Mesendoderm (in vitro differentiated cells): ENCODE measurements around the gene HNRNPCL1.

ENCODE experiments used
- DNase-seq: peaks from one replicate; pipeline ENCODE4 v3.0.0; 2013
- H2AK5ac ChIP-seq: 2 replicates; pipeline ENCODE4 v1.6.1; 2013; ENCODE audit warnings: low read length, inconsistent platforms
- H2BK120ac ChIP-seq: 2 replicates; pipeline ENCODE4 v1.6.1; 2013; ENCODE audit warnings: low read depth, mild to moderate bottlenecking, low read length, moderate library complexity, mixed read lengths
- H2BK15ac ChIP-seq: replicated peaks from 2 replicates; pipeline ENCODE4 v1.6.1; 2013; ENCODE audit warnings: low read depth, mild to moderate bottlenecking, moderate library complexity
- H2BK5ac ChIP-seq: 2 replicates; pipeline ENCODE4 v1.6.1; 2013; ENCODE audit warnings: low read length, inconsistent platforms
- H3K18ac ChIP-seq: 2 replicates; pipeline ENCODE4 v1.6.1; 2013; ENCODE audit warnings: mild to moderate bottlenecking, low read length, mixed read lengths
- H3K23ac ChIP-seq: one replicate; pipeline ENCODE4 v1.6.1; 2013; ENCODE audit warnings: low read length
- H3K27ac ChIP-seq: 2 replicates; pipeline ENCODE4 v1.5.1; 2013; ENCODE audit warnings: low read depth, mild to moderate bottlenecking, inconsistent platforms, low read length, moderate library complexity
- H3K27me3 ChIP-seq: 2 replicates; pipeline ENCODE4 v1.6.1; 2013; ENCODE audit warnings: low read length, control low read depth, mild to moderate bottlenecking, inconsistent platforms; ENCODE audit not compliant: insufficient read depth, poor library complexity
- H3K36me3 ChIP-seq: 2 replicates; pipeline ENCODE4 v1.6.1; 2013; ENCODE audit warnings: low read length, inconsistent platforms; ENCODE audit not compliant: control insufficient read depth, insufficient read depth
- H3K4ac ChIP-seq: one replicate; pipeline ENCODE4 v1.6.1; 2013; ENCODE audit warnings: low read depth, mild to moderate bottlenecking, low read length, moderate library complexity
- H3K4me1 ChIP-seq: 2 replicates; pipeline ENCODE4 v1.6.1; 2013; ENCODE audit warnings: low read depth, low read length, inconsistent platforms; ENCODE audit not compliant: control insufficient read depth
- H3K4me2 ChIP-seq: 2 replicates; pipeline ENCODE4 v1.6.1; 2013; ENCODE audit warnings: low read length
- H3K4me3 ChIP-seq: 2 replicates; pipeline ENCODE4 v1.5.1; 2013; ENCODE audit warnings: mild to moderate bottlenecking, low read length
- H3K56ac ChIP-seq: one replicate; pipeline ENCODE4 v1.6.1; 2013; ENCODE audit warnings: low read length
- H3K79me1 ChIP-seq: 2 replicates; pipeline ENCODE4 v1.6.1; 2013; ENCODE audit warnings: low read length, inconsistent platforms
- H3K79me2 ChIP-seq: 2 replicates; pipeline ENCODE4 v1.6.1; 2013; ENCODE audit warnings: mild to moderate bottlenecking, low read length; ENCODE audit not compliant: control insufficient read depth, insufficient read depth
- H3K9ac ChIP-seq: 2 replicates; pipeline ENCODE4 v1.6.1; 2013; ENCODE audit warnings: low read length, inconsistent platforms
- H4K5ac ChIP-seq: one replicate; pipeline ENCODE4 v1.6.1; 2013; ENCODE audit warnings: low read length
- H4K8ac ChIP-seq: one replicate; pipeline ENCODE4 v1.6.1; 2013; ENCODE audit warnings: low read depth, mild to moderate bottlenecking, control low read depth, low read length, moderate library complexity
- WGBS: extraction: QIAGEN DNeasy Blood & Tissue Kit; methylation state at CpG from one replicate; pipeline ENCODE4 v1.1.7; 2013; ENCODE audit warnings: low lambda C conversion rate, missing lambda C conversion rate; ENCODE audit not compliant: insufficient coverage; ENCODE audit errors: extremely low coverage; 5-methylcytosine and 5-hydroxymethylcytosine counted together

Gene HNRNPCL1

DNA sequence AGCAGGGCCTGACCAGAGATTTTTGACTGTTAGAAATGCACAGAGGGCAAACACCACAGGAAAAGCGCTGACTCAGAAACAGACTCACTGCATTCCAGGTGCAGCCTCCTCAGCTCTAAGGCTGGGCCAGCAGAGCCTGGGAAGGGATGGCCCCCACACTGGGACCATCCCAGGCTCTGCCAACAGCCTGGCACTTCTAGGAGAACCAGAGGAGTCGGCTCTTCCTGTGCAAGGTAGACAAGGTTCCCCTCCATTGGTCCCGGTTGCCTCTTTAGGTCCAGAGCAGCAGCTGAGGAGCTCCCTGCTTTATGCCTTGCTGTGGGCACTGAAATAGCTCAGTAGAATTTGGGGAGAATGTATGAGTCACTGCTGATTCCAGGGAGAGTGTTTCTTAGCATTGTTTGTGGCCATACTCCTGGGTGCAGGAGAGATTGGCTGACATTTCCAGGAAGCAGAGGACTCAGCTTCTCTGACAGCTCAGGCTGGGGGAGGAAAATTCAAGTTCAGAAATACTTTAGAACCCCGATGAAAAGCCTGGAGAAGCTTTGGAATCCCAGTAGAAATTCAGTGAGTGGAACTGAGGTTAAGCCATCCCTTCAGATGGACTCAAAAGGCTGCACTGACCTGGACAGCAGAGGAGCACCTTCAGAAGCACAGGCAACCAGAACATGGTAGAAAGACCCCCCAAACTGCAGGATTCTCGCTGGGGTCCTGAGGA is 37.7 kb downstream of the HNRNPCL1 start:
- Histone ChIP-seq H3K9ac (no peak overlapping the region), H3K79me1 (no peaks in the 10 kb centered on the region), H3K4me2 (no peak overlapping the region), H3K27me3 (no peaks in the 10 kb centered on the region), H3K23ac (no peak overlapping the region), H2BK5ac (no peak overlapping the region), H3K4me1 (no peaks in the 10 kb centered on the region), H4K8ac (no peak overlapping the region), H2BK15ac (no peak overlapping the region), H3K79me2 (no peaks in the 10 kb centered on the region), H2BK120ac (no peak overlapping the region), H3K56ac (no peak overlapping the region), H4K5ac (no peak overlapping the region), H3K27ac (no peak overlapping the region), H3K18ac (no peak overlapping the region), H3K4me3 (no peak overlapping the region), H2AK5ac (no peak overlapping the region), H3K36me3 (no peaks in the 10 kb centered on the region), H3K4ac (no peak overlapping the region)
- no peak for DNase-seq
- WGBS: no CpG with 5 or more reads among the region's 5 CpGs

DNA sequence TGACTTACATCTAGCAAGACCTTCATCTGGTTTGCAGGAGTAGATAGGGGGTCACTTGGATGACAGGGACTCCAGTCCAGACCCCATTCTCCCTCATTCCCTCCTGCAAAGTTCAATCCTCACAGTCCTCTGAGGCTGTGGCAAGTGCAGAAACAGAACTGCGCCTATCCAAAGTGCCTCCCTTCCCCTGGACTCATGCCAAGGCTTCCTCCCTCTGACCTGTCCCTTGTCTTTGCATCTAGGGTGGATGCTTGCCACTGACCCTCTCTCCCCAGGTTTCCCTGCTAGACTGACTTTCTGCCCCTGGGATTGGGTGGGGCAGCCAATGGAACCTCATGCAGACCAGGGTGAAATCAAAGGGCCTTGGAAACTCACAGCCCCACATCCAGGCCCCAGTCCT is 38.6 kb downstream of the HNRNPCL1 start:
- Histone ChIP-seq H3K56ac (no peak overlapping the region), H3K18ac (no peak overlapping the region), H3K4me1 (no peaks in the 10 kb centered on the region), H4K8ac (no peak overlapping the region), H3K79me2 (no peaks in the 10 kb centered on the region), H2AK5ac (no peak overlapping the region), H3K23ac (no peak overlapping the region), H2BK5ac (no peak overlapping the region), H3K9ac (no peak overlapping the region), H3K4me3 (no peak overlapping the region), H2BK120ac (no peak overlapping the region), H3K27ac (no peak overlapping the region), H3K79me1 (no peaks in the 10 kb centered on the region), H3K36me3 (no peaks in the 10 kb centered on the region), H3K4ac (no peak overlapping the region), H4K5ac (no peak overlapping the region), H2BK15ac (no peak overlapping the region), H3K27me3 (no peaks in the 10 kb centered on the region), H3K4me2 (no peak overlapping the region)
- DNase-seq: no peak
- WGBS: no CpG with 5 or more reads among the region's 1 CpG

DNA sequence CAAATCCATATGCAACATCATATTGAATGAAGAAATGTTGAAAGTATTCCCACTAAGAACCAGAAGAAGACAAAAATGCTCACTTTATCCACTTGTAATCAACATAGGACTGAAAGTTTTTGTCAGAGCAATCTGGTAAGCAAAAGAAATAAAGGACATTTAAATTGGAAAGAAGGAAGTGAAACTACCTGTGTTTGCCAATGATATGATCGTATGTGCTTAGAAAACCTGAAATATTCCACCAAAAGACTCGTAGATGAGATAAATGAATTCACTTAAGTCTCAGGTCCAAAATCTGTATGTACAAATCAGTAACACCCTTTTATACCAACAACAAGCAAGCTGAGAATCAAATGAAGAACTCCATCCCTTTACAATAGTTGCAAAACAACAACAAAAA is 48.8 kb downstream of the HNRNPCL1 start:
- no peak for DNase-seq
- no peaks in the 10 kb centered on the region for H3K36me3 ChIP-seq
- no CpG with 5 or more reads among the region's 2 CpGs for WGBS
- H4K8ac ChIP-seq: no peak overlapping the region
- H3K79me1 ChIP-seq: no peaks in the 10 kb centered on the region
- no peak overlapping the region for H2BK120ac ChIP-seq
- H3K27ac ChIP-seq: no peak overlapping the region
- no peak overlapping the region for H3K56ac ChIP-seq
- no peak overlapping the region for H3K9ac ChIP-seq
- H3K23ac ChIP-seq: no peak overlapping the region
- no peak overlapping the region for H3K4me2 ChIP-seq
- H3K18ac ChIP-seq: no peak overlapping the region
- no peak overlapping the region for H2BK5ac ChIP-seq
- H3K27me3 ChIP-seq: no peaks in the 10 kb centered on the region
- no peak overlapping the region for H2BK15ac ChIP-seq
- no peak overlapping the region for H2AK5ac ChIP-seq
- H3K4me1 ChIP-seq: no peaks in the 10 kb centered on the region
- no peaks in the 10 kb centered on the region for H3K79me2 ChIP-seq
- no peak overlapping the region for H3K4ac ChIP-seq
- no peak overlapping the region for H3K4me3 ChIP-seq
- no peak overlapping the region for H4K5ac ChIP-seq

DNA sequence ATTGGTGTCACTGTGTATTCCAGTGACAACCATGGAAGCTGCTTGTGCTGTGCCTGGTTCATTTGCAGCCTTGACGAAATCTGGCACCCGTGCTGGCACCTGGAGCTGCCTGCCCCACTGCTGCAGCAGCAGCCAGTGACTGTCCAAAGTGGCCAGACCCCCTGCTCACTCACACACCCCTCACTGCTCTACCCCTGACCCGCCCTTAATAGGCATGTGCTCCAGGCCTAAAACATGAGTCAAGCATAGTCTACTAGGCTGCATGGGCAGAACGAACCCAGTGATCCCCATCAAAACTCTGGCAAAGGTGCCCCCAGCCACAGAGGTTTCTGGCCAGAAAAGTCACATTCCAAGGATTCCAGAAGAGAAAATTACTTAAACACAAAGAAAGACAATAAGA is 49.6 kb downstream of the HNRNPCL1 start:
- no peak overlapping the region for H3K4me3 ChIP-seq
- no peaks in the 10 kb centered on the region for H3K27me3 ChIP-seq
- no peak overlapping the region for H2AK5ac ChIP-seq
- H3K4me2 ChIP-seq: no peak overlapping the region
- H3K27ac ChIP-seq: no peak overlapping the region
- no peak for DNase-seq
- H2BK15ac ChIP-seq: no peak overlapping the region
- no peaks in the 10 kb centered on the region for H3K79me2 ChIP-seq
- no peaks in the 10 kb centered on the region for H3K79me1 ChIP-seq
- no peak overlapping the region for H4K5ac ChIP-seq
- H2BK5ac ChIP-seq: no peak overlapping the region
- no peak overlapping the region for H3K23ac ChIP-seq
- H3K18ac ChIP-seq: no peak overlapping the region
- H3K36me3 ChIP-seq: no peaks in the 10 kb centered on the region
- no peak overlapping the region for H3K56ac ChIP-seq
- H4K8ac ChIP-seq: no peak overlapping the region
- WGBS: no CpG with 5 or more reads among the region's 4 CpGs
- H2BK120ac ChIP-seq: no peak overlapping the region
- no peaks in the 10 kb centered on the region for H3K4me1 ChIP-seq
- H3K4ac ChIP-seq: no peak overlapping the region
- no peak overlapping the region for H3K9ac ChIP-seq
